HEK293 (cell line): Measurements from ENCODE around the gene GTF3C5.
"Not testable (repeated sequence)": the region's sequence is repeated elsewhere in the genome, so short reads cannot be mapped to it uniquely, and the experiment has no call there.

ENCODE experiments used
- CTCF ChIA-PET: fragments of 350-600 bp; formaldehyde crosslinking; extraction: SDS; loops from one replicate; lab custom pipeline; 2021; ENCODE audit warnings: antibody characterized with exemption; lab: Yijun Ruan, JAX
- POLR2A ChIA-PET: fragments of 300-600 bp; formaldehyde crosslinking; extraction: SDS; loops from one replicate; lab custom pipeline; 2020; ENCODE audit warnings: antibody characterized with exemption, inconsistent platforms; lab: Yijun Ruan, JAX
- H3K27ac ChIP-seq: fragments of 200-500 bp; sonication (Bioruptor generic); 2 replicates; pipeline ENCODE4 v1.5.1; 2014; ENCODE audit warnings: low read depth, low read length, control low read depth, inconsistent platforms; ENCODE audit errors: extremely low read depth
- H3K36me3 ChIP-seq, 2 experiments: fragments of 200-500 bp in 1 of 2; sonication (Bioruptor generic) in 1 of 2; 1 replicate in 1 of 2; 2 replicates in 1 of 2; pipeline ENCODE4 v1.5.1; 2014 to 2017; ENCODE audit warnings: inconsistent platforms in 2 of 2, low read length in 2 of 2; ENCODE audit not compliant: control insufficient read depth in 2 of 2, insufficient read depth in 1 of 2
- H3K4me1 ChIP-seq: fragments of 200-500 bp; sonication (Bioruptor generic); 2 replicates; pipeline ENCODE4 v1.5.1; 2014; ENCODE audit warnings: mild to moderate bottlenecking, low read length, inconsistent platforms; ENCODE audit not compliant: control insufficient read depth, insufficient read depth
- H3K4me3 ChIP-seq: 2 replicates; pipeline ENCODE4 v1.5.1; 2011; ENCODE audit warnings: low read depth, mild to moderate bottlenecking, control low read depth, low read length, moderate library complexity
- H3K9me3 ChIP-seq: fragments of 200-500 bp; sonication (Bioruptor generic); 2 replicates; pipeline ENCODE4 v1.5.1; 2014; ENCODE audit warnings: low read depth, low read length, inconsistent platforms; ENCODE audit not compliant: control insufficient read depth, insufficient read depth
- HOXD13 ChIP-seq: sonication (generic); formaldehyde crosslinking; IDR thresholded peaks from 2 replicates; pipeline ENCODE4 v1.8.0; 2022; ENCODE audit warnings: missing genetic modification reagents, borderline replicate concordance
- IKZF3 ChIP-seq: fragments of 450-650 bp; IDR thresholded peaks from 2 replicates; pipeline ENCODE4 v1.5.0; 2018; ENCODE audit warnings: missing biosample characterization, mild to moderate bottlenecking, missing genetic modification characterization, moderate library complexity
- PRDM4 ChIP-seq: fragments of 450-650 bp; formaldehyde crosslinking; IDR thresholded peaks from 2 replicates; pipeline ENCODE4 v1.5.1; 2017; ENCODE audit warnings: missing biosample characterization, missing genetic modification characterization
- SCRT2 ChIP-seq: fragments of 450-650 bp; formaldehyde crosslinking; IDR thresholded peaks from 2 replicates; pipeline ENCODE4 v1.5.1; 2016; ENCODE audit warnings: missing biosample characterization, missing genetic modification characterization
- SP2 ChIP-seq: fragments of 450-650 bp; formaldehyde crosslinking; IDR thresholded peaks from 2 replicates; pipeline ENCODE4 v1.5.1; 2016; ENCODE audit warnings: missing biosample characterization, missing genetic modification characterization
- ZBTB8A ChIP-seq: fragments of 450-650 bp; formaldehyde crosslinking; IDR thresholded peaks from 2 replicates; pipeline ENCODE4 v1.5.1; 2016; ENCODE audit warnings: missing biosample characterization, missing genetic modification characterization
- ZNF112 ChIP-seq: fragments of 450-650 bp; formaldehyde crosslinking; IDR thresholded peaks from 2 replicates; pipeline ENCODE4 v1.5.0; 2017; ENCODE audit warnings: missing biosample characterization, missing genetic modification characterization
- ZNF133 ChIP-seq: fragments of 450-650 bp; formaldehyde crosslinking; IDR thresholded peaks from 2 replicates; pipeline ENCODE4 v1.5.1; 2016; ENCODE audit warnings: missing biosample characterization, missing genetic modification characterization
- ZNF140 ChIP-seq: fragments of 450-650 bp; formaldehyde crosslinking; IDR thresholded peaks from 2 replicates; pipeline ENCODE4 v1.5.1; 2016; ENCODE audit warnings: missing biosample characterization, missing genetic modification characterization
- ZNF19 ChIP-seq: fragments of 450-650 bp; formaldehyde crosslinking; IDR thresholded peaks from 2 replicates; pipeline ENCODE4; 2016; ENCODE audit warnings: missing biosample characterization, missing genetic modification characterization, low read depth
- ZNF239 ChIP-seq: fragments of 450-650 bp; formaldehyde crosslinking; IDR thresholded peaks from 2 replicates; pipeline ENCODE4 v1.5.1; 2016; ENCODE audit warnings: missing biosample characterization, missing genetic modification characterization
- ZNF394 ChIP-seq: fragments of 450-650 bp; formaldehyde crosslinking; IDR thresholded peaks from 2 replicates; pipeline ENCODE4 v1.5.1; 2016; ENCODE audit warnings: missing biosample characterization, missing genetic modification characterization, mild to moderate bottlenecking, moderate library complexity, borderline replicate concordance
- ZNF404 ChIP-seq: fragments of 450-650 bp; formaldehyde crosslinking; IDR thresholded peaks from 2 replicates; pipeline ENCODE4 v1.5.1; 2017; ENCODE audit warnings: missing biosample characterization, missing genetic modification characterization
- ZNF544 ChIP-seq: fragments of 450-650 bp; formaldehyde crosslinking; IDR thresholded peaks from 2 replicates; pipeline ENCODE4 v1.5.0; 2017; ENCODE audit warnings: missing biosample characterization, missing genetic modification characterization
- ZNF548 ChIP-seq: fragments of 450-650 bp; formaldehyde crosslinking; IDR thresholded peaks from 2 replicates; pipeline ENCODE4 v1.5.1; 2016; ENCODE audit warnings: missing biosample characterization, missing genetic modification characterization
- ZNF610 ChIP-seq: fragments of 450-650 bp; formaldehyde crosslinking; IDR thresholded peaks from 2 replicates; pipeline ENCODE4 v1.5.1; 2016; ENCODE audit warnings: missing biosample characterization, missing genetic modification characterization, borderline replicate concordance
- ZNF768 ChIP-seq: fragments of 450-650 bp; formaldehyde crosslinking; IDR thresholded peaks from 2 replicates; pipeline ENCODE4 v1.5.1; 2018; ENCODE audit warnings: missing biosample characterization, mild to moderate bottlenecking, missing genetic modification characterization
- ZNF791 ChIP-seq: fragments of 450-650 bp; formaldehyde crosslinking; IDR thresholded peaks from 2 replicates; pipeline ENCODE4 v1.5.1; 2016; ENCODE audit warnings: missing biosample characterization, missing genetic modification characterization
- TF ChIP-seq, protein P1 (sequence below): fragments of 450-650 bp; formaldehyde crosslinking; IDR thresholded peaks from 2 replicates; pipeline ENCODE4 v1.5.1; 2016; ENCODE audit warnings: missing biosample characterization, missing genetic modification characterization
- TF ChIP-seq, protein P2 (sequence below): sonication (generic); formaldehyde crosslinking; IDR thresholded peaks from 2 replicates; pipeline ENCODE4 v1.8.1; 2022; ENCODE audit warnings: mild to moderate bottlenecking, moderate library complexity, missing genetic modification reagents
- TF ChIP-seq, protein P3 (sequence below): fragments of 450-650 bp; formaldehyde crosslinking; IDR thresholded peaks from 2 replicates; pipeline ENCODE4 v1.5.1; 2016; ENCODE audit warnings: missing biosample characterization, missing genetic modification characterization
- TF ChIP-seq, protein P4 (sequence below): fragments of 450-650 bp; formaldehyde crosslinking; IDR thresholded peaks from 2 replicates; pipeline ENCODE4 v1.5.1; 2016; ENCODE audit warnings: missing biosample characterization, missing genetic modification characterization

GTF3C5 gene

GRCh38 chr9:133071484-133072150 is 40.8 kb downstream of the GTF3C5 start:
- ChIA-PET CTCF (interaction anchor here (1.1 kb wide), 1 partner anchor 114 kb away, joined by 3 read pairs; no protein-coding TSS in a partner anchor), POLR2A (no interaction called here)
- Histone ChIP-seq H3K4me1 (no peaks in the 10 kb centered on the region), H3K36me3 (no peaks in the 10 kb centered on the region), H3K4me3 (no peak overlapping the region), H3K27ac (no peak overlapping the region), H3K9me3 (no peaks in the 10 kb centered on the region)
- TF ChIP-seq, protein P1, sequence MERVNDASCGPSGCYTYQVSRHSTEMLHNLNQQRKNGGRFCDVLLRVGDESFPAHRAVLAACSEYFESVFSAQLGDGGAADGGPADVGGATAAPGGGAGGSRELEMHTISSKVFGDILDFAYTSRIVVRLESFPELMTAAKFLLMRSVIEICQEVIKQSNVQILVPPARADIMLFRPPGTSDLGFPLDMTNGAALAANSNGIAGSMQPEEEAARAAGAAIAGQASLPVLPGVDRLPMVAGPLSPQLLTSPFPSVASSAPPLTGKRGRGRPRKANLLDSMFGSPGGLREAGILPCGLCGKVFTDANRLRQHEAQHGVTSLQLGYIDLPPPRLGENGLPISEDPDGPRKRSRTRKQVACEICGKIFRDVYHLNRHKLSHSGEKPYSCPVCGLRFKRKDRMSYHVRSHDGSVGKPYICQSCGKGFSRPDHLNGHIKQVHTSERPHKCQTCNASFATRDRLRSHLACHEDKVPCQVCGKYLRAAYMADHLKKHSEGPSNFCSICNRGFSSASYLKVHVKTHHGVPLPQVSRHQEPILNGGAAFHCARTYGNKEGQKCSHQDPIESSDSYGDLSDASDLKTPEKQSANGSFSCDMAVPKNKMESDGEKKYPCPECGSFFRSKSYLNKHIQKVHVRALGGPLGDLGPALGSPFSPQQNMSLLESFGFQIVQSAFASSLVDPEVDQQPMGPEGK (tag by site-specific recombination): no peak
- TF ChIP-seq ZNF610: no peak
- TF ChIP-seq SP2 (tag by site-specific recombination): no peak
- TF ChIP-seq ZNF548 (tag by site-specific recombination): no peak
- TF ChIP-seq ZNF19 (tag by site-specific recombination): no peak
- no peak for TF ChIP-seq HOXD13 (CRISPR knock-in tag)

DNA sequence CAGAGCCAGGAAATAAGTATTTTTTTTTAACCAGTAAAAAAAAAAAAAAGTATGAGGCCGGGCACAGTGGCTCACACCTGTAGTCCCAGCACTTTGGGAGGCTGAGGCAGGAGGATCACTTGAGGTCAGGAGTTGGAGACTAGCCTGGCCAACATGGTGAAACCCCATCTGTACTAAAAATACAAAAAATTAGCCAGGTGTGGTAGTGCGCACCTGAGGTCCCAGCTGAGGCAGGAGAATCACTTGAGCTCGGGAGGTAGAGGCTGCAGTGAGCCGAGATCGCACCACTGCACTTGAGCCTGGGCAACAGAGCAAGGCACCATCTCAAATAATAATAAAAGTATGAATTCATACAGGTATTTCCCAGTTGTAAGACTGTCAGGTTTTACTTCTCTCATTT is 41.4 kb downstream of the GTF3C5 start:
- CTCF ChIA-PET: interaction anchor here (1.1 kb wide), 1 partner anchor 114 kb away, joined by 3 read pairs; no protein-coding TSS in a partner anchor
- H3K9me3 ChIP-seq, H3K36me3 ChIP-seq, POLR2A ChIA-PET, H3K4me3 ChIP-seq, H3K27ac ChIP-seq, H3K4me1 ChIP-seq: not testable (repeated sequence)

DNA sequence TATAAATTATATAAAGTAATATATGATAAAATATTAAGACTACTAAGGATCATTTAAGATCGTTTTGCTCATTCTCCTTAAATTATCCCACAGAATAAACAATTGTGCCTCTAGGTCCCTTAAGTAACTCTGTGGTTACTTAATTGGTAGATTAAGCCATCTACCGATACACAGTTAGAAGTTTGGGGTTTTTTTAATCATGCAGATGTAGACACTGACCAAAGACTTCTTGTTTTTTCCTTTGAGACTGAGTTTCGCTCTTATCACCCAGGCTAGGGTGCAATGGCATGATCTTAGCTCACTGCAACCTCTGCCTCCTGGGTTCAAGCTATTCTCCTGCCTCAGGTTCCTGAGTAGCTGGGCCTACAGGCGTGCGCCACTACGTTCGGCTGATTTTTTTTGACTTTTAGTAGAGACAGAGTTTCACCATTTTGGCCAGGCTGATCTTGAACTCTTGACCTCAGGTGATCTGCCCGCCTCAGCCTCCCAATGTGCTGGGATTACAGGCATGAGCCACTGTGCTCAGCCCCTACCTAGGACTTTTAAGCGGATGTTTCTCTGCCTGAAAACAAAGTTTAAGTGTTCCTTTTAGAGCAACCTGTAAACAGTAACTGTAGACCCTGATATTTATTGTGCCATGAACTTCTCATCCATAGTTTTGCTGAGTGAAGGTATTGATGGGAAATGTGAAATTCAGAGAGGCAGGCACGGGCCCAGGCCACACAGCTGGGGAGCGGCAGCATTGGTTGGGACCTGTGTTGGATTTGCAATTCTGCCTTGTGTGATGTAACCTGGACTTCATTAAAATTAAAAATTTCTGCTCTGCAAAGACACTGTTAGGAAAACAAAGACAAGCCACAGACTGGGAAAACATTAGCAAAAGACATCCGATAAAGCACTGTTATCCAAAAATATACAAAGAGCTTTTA is 42.6 kb downstream of the GTF3C5 start:
- POLR2A ChIA-PET: no interaction called here
- TF ChIP-seq ZNF112 (tag by site-specific recombination): no peak
- no peak for TF ChIP-seq ZNF140
- no peak for TF ChIP-seq ZNF239 (tag by site-specific recombination)
- TF ChIP-seq, protein P2, sequence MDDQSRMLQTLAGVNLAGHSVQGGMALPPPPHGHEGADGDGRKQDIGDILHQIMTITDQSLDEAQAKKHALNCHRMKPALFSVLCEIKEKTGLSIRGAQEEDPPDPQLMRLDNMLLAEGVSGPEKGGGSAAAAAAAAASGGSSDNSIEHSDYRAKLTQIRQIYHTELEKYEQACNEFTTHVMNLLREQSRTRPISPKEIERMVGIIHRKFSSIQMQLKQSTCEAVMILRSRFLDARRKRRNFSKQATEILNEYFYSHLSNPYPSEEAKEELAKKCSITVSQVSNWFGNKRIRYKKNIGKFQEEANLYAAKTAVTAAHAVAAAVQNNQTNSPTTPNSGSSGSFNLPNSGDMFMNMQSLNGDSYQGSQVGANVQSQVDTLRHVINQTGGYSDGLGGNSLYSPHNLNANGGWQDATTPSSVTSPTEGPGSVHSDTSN: no peak
- no peak for TF ChIP-seq IKZF3 (tag by site-specific recombination)
- no peak for TF ChIP-seq PRDM4 (tag by site-specific recombination)
- TF ChIP-seq ZNF133 (tag by site-specific recombination): no peak
- TF ChIP-seq ZNF791: no peak
- no peak for TF ChIP-seq SCRT2
- no peak for TF ChIP-seq ZNF544
- no peak for TF ChIP-seq ZNF394 (tag by site-specific recombination)
- TF ChIP-seq ZBTB8A: no peak
- TF ChIP-seq, protein P3, sequence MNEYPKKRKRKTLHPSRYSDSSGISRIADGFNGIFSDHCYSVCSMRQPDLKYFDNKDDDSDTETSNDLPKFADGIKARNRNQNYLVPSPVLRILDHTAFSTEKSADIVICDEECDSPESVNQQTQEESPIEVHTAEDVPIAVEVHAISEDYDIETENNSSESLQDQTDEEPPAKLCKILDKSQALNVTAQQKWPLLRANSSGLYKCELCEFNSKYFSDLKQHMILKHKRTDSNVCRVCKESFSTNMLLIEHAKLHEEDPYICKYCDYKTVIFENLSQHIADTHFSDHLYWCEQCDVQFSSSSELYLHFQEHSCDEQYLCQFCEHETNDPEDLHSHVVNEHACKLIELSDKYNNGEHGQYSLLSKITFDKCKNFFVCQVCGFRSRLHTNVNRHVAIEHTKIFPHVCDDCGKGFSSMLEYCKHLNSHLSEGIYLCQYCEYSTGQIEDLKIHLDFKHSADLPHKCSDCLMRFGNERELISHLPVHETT (tag by site-specific recombination): no peak
- TF ChIP-seq ZNF768 (tag by site-specific recombination): no peak
- TF ChIP-seq, protein P4, sequence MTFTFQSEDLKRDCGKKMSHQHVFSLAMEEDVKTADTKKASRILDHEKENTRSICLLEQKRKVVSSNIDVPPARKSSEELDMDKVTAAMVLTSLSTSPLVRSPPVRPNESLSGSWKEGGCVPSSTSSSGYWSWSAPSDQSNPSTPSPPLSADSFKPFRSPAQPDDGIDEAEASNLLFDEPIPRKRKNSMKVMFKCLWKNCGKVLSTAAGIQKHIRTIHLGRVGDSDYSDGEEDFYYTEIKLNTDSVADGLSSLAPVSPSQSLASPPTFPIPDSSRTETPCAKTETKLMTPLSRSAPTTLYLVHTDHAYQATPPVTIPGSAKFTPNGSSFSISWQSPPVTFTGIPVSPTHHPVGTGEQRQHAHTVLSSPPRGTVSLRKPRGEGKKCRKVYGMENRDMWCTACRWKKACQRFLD (tag by site-specific recombination): no peak
- no peak for TF ChIP-seq ZNF404 (tag by site-specific recombination)

More for the DNA sequence above, 42.6 kb downstream of the GTF3C5 start:
- Histone ChIP-seq H3K4me3 (no peak overlapping the region), H3K27ac (no peak overlapping the region), H3K36me3 (no peaks in the 10 kb centered on the region), H3K4me1 (no peaks in the 10 kb centered on the region), H3K9me3 (no peaks in the 10 kb centered on the region)
- CTCF ChIA-PET: interaction anchor here (1.2 to 3.9 kb wide), 5 partner anchors 25 to 112 kb away, joined by 4 to 30 read pairs (median 5); no protein-coding TSS in a partner anchor
